DOHH2 (cell line): Measurements from ENCODE around the gene LRCH2.

Source experiments
- H3F3A ChIP-seq: fragments of 200-600 bp; sonication (generic), shearing (Covaris generic); 2 replicates; pipeline ENCODE4 v1.6.0; 2016; ENCODE audit warnings: antibody characterized with exemption, mild to moderate bottlenecking; ENCODE audit not compliant: control insufficient read depth, insufficient read depth
- H3K27ac ChIP-seq: fragments of 200-600 bp; sonication (generic); 2 replicates; pipeline ENCODE4 v1.5.1; 2014; ENCODE audit warnings: low read depth, mild to moderate bottlenecking, low read length, moderate library complexity
- H3K27me3 ChIP-seq: fragments of 200-600 bp; sonication (generic); 2 replicates; pipeline ENCODE4 v1.6.1; 2014; ENCODE audit warnings: mild to moderate bottlenecking, low read length, mixed read lengths; ENCODE audit not compliant: control insufficient read depth
- H3K36me3 ChIP-seq: fragments of 200-600 bp; sonication (generic); 2 replicates; pipeline ENCODE4 v1.6.1; 2014; ENCODE audit warnings: mild to moderate bottlenecking, low read length, moderate library complexity, mixed read lengths; ENCODE audit not compliant: control insufficient read depth
- H3K4me1 ChIP-seq: fragments of 200-600 bp; sonication (generic); 2 replicates; pipeline ENCODE4 v1.6.1; 2014; ENCODE audit warnings: mild to moderate bottlenecking, low read length, mixed read lengths; ENCODE audit not compliant: control insufficient read depth
- H3K4me2 ChIP-seq: fragments of 200-600 bp; sonication (generic); 2 replicates; pipeline ENCODE4 v1.6.0; 2014; ENCODE audit warnings: mild to moderate bottlenecking, low read length, moderate library complexity
- H3K4me3 ChIP-seq: fragments of 200-600 bp; sonication (generic); 2 replicates; pipeline ENCODE4 v1.5.1; 2014; ENCODE audit warnings: mild to moderate bottlenecking, low read length, mixed read lengths
- H3K79me2 ChIP-seq: fragments of 200-600 bp; sonication (generic); 2 replicates; pipeline ENCODE4 v1.6.1; 2014; ENCODE audit warnings: mild to moderate bottlenecking, low read length, mixed read lengths; ENCODE audit not compliant: control insufficient read depth
- H3K9me2 ChIP-seq: fragments of 200-600 bp; sonication (generic); replicated peaks from 2 replicates; pipeline ENCODE4 v1.6.1; 2014; ENCODE audit warnings: mild to moderate bottlenecking, low read length, mixed read lengths; ENCODE audit not compliant: control insufficient read depth
- H3K9me3 ChIP-seq: fragments of 200-600 bp; sonication (generic); 2 replicates; pipeline ENCODE4 v1.6.1; 2014; ENCODE audit warnings: antibody characterized with exemption, low read length, mixed read lengths; ENCODE audit not compliant: control insufficient read depth, insufficient read depth
- H4K20me1 ChIP-seq: fragments of 200-600 bp; sonication (generic); 2 replicates; pipeline ENCODE4 v1.6.0; 2014; ENCODE audit warnings: low read depth, mild to moderate bottlenecking, antibody characterized with exemption, low read length, moderate library complexity; ENCODE audit not compliant: control insufficient read depth, insufficient read depth
- CTCF ChIP-seq: fragments of 200-600 bp; sonication (generic); IDR thresholded peaks from one replicate; pipeline ENCODE4 v1.5.1; 2014; ENCODE audit warnings: antibody characterized with exemption, mild to moderate bottlenecking, low read depth, low read length; ENCODE audit not compliant: poor library complexity, severe bottlenecking
- EZH2phosphoT487 ChIP-seq: fragments of 200-600 bp; sonication (generic); IDR thresholded peaks from 2 replicates; pipeline ENCODE4 v1.6.1; 2017; ENCODE audit warnings: borderline replicate concordance, mild to moderate bottlenecking, antibody characterized with exemption, low read length, moderate library complexity, mixed read lengths

The LRCH2 gene

GRCh38 chrX:115204040-115204439, 29.9 kb downstream of the LRCH2 start:
- Histone ChIP-seq H3K27me3 (no peaks in the 10 kb centered on the region), H3K4me1 (no peaks in the 10 kb centered on the region), H3K4me3 (no peak overlapping the region), H3K36me3 (no peaks in the 10 kb centered on the region), H4K20me1 (no peaks in the 10 kb centered on the region), H3K27ac (no peak overlapping the region), H3F3A (no peaks in the 10 kb centered on the region), H3K9me3 (no peaks in the 10 kb centered on the region), H3K9me2 (no peaks in the 10 kb centered on the region), H3K4me2 (no peak overlapping the region), H3K79me2 (no peaks in the 10 kb centered on the region)
- no peak for TF ChIP-seq CTCF
- TF ChIP-seq EZH2phosphoT487: no peak

GRCh38 chrX:115192244-115192700, 41.6 kb downstream of the LRCH2 start:
- Histone ChIP-seq H3F3A (no peaks in the 10 kb centered on the region), H3K4me1 (no peaks in the 10 kb centered on the region), H4K20me1 (no peaks in the 10 kb centered on the region), H3K9me3 (no peaks in the 10 kb centered on the region), H3K79me2 (no peaks in the 10 kb centered on the region), H3K27ac (no peak overlapping the region), H3K36me3 (no peaks in the 10 kb centered on the region), H3K4me2 (no peak overlapping the region), H3K27me3 (no peaks in the 10 kb centered on the region), H3K9me2 (no peaks in the 10 kb centered on the region), H3K4me3 (no peak overlapping the region)
- TF ChIP-seq EZH2phosphoT487: no peak
- TF ChIP-seq CTCF: no peak

GRCh38 chrX:115191490-115192243, 42.2 kb downstream of the LRCH2 start:
- Histone ChIP-seq H3K9me2 (no peaks in the 10 kb centered on the region), H3K4me2 (no peak overlapping the region), H3K4me1 (no peaks in the 10 kb centered on the region), H3K4me3 (no peak overlapping the region), H3K27me3 (no peaks in the 10 kb centered on the region), H3F3A (no peaks in the 10 kb centered on the region), H3K79me2 (no peaks in the 10 kb centered on the region), H3K27ac (no peak overlapping the region), H3K36me3 (no peaks in the 10 kb centered on the region), H3K9me3 (no peaks in the 10 kb centered on the region), H4K20me1 (no peaks in the 10 kb centered on the region)
- no peak for TF ChIP-seq EZH2phosphoT487
- TF ChIP-seq CTCF: no peak
